Right lobe of liver (tissue), 4 donors: ENCODE data around the gene PDIA4.

Experiments
- CTCF ChIP-seq, 4 donors: fragments of 200-600 bp in 3 of 4; fragments of 450-650 bp in 1 of 4; IDR thresholded peaks; one replicate each; pipeline versions ENCODE4 v1.5.1 to v1.8.0; 2016 to 2022; ENCODE audit warnings: antibody characterized with exemption in 4 of 4, mild to moderate bottlenecking in 2 of 4
- POLR2A ChIP-seq: fragments of 450-650 bp; IDR thresholded peaks from one replicate; pipeline ENCODE4 v1.6.1; 2017; ENCODE audit warnings: antibody characterized with exemption, mild to moderate bottlenecking
- donor health status: DM: no; HTN: no; CAD: no.
- donor health status: DM: no; HTN: no; CAD: no.
- donor health status: DM: no; HTN: yes; CAD: no.

- TF ChIP-seq CTCF (IDR thresholded peaks at IDR 0.05), result peak in 1 of 4 donors; percentile 16
- TF ChIP-seq POLR2A, result no peak
Measured at GRCh38 chr7:149007611-149008010, 20.7 kb downstream of the PDIA4 start.
